GM18858 (cell line): Measurements from ENCODE around the gene WASF1.
"Not testable (repeated sequence)": the region's sequence is repeated elsewhere in the genome, so short reads cannot be mapped to it uniquely, and the experiment has no call there.

Experiments used
- ATAC-seq: cut with Tn5 transposase; IDR thresholded peaks from one replicate; pipeline ENCODE4 v1.9.1; 2021; ENCODE audit not compliant: unreplicated experiment

WASF1 gene

GRCh38 chr6:110178626-110179405 lies 654 bp downstream of the WASF1 start:
- ATAC-seq = no peak

- no peak for ATAC-seq
Measured at GRCh38 chr6:110173506-110174132, 5.9 kb downstream of the WASF1 start.

GRCh38 chr6:110170081-110170480 lies 9.4 kb downstream of the WASF1 start:
- no peak for ATAC-seq

- ATAC-seq = no peak
Measured at GRCh38 chr6:110158479-110158878, 21.0 kb downstream of the WASF1 start.

- ATAC-seq = no peak
Measured at GRCh38 chr6:110147870-110148269, 31.6 kb downstream of the WASF1 start.

GRCh38 chr6:110140650-110141049 lies 38.8 kb downstream of the WASF1 start:
- no peak for ATAC-seq

GRCh38 chr6:110139052-110139451 lies 40.4 kb downstream of the WASF1 start:
- no peak for ATAC-seq

- no peak for ATAC-seq
Measured at GRCh38 chr6:110137924-110138887, 41.3 kb downstream of the WASF1 start.

GRCh38 chr6:110130362-110130761 lies 49.1 kb downstream of the WASF1 start:
- no peak for ATAC-seq

GRCh38 chr6:110128418-110128817 lies 51.1 kb downstream of the WASF1 start:
- no peak for ATAC-seq

GRCh38 chr6:110125361-110125760 lies 54.1 kb downstream of the WASF1 start:
- ATAC-seq = no peak

- ATAC-seq = not testable (repeated sequence)
Measured at GRCh38 chr6:110121655-110122054, 57.8 kb downstream of the WASF1 start.

GRCh38 chr6:110116258-110116657 lies 63.2 kb downstream of the WASF1 start:
- ATAC-seq = no peak

GRCh38 chr6:110114004-110114403 lies 65.5 kb downstream of the WASF1 start:
- no peak for ATAC-seq

GRCh38 chr6:110105296-110105695 lies 74.2 kb downstream of the WASF1 start:
- ATAC-seq = no peak

- ATAC-seq = no peak
Measured at GRCh38 chr6:110103260-110103659, 76.2 kb downstream of the WASF1 start.

GRCh38 chr6:110102411-110102810 lies 77.1 kb downstream of the WASF1 start:
- ATAC-seq = no peak

GRCh38 chr6:110101885-110102284 lies 77.6 kb downstream of the WASF1 start:
- no peak for ATAC-seq

GRCh38 chr6:110098511-110099116 lies 80.9 kb downstream of the WASF1 start:
- ATAC-seq = no peak

GRCh38 chr6:110097443-110097842 lies 82.0 kb downstream of the WASF1 start:
- no peak for ATAC-seq

- no peak for ATAC-seq
Measured at GRCh38 chr6:110095935-110096334, 83.5 kb downstream of the WASF1 start.
